ENCODE results near the gene S100B. TPM values are rescaled to one million over a fixed set of nuclear protein-coding genes. Genes with fewer than 3 reads are reported as not detected.
A peak's percentile ranks its signal among the peaks of the same experiment; 100 is the strongest.
"Not testable (repeated sequence)": the region's sequence is repeated elsewhere in the genome, so short reads cannot be mapped to it uniquely, and the experiment has no call there.

S100B gene
- total and polyA plus RNA-seq, 3 experiments from 2014 or later = 0.91 to 24.1 (median 1.4) TPM

- POLR2A ChIA-PET = no interaction called here
Observed at GRCh38 chr21:46581780-46582307, 23.0 kb downstream of the S100B start.

GRCh38 chr21:46579394-46579793 is 25.5 kb downstream of the S100B start:
- H3K36me3 ChIP-seq (ENCODE audit: insufficient read depth, low read length); H3K27ac Mint-ChIP-seq; H3K4me3 Mint-ChIP-seq; H3K27me3 ChIP-seq (ENCODE audit: insufficient read depth, low read length, poor library complexity, severe bottlenecking); POLR2A ChIA-PET; DNase-seq; H3K27ac ChIP-seq (ENCODE audit: low read depth, low read length); H3K4me1 ChIP-seq (ENCODE audit: insufficient read depth, low read length); H3K4me3 ChIP-seq (ENCODE audit: low read length); H3K27me3 Mint-ChIP-seq; H3K9me3 ChIP-seq (ENCODE audit: low read length): not testable (repeated sequence)
- peaks cover 25 to 40% (median 30%) of the 10 kb centered on the region in 5 donors for H3K9me3 Mint-ChIP-seq
- H3K4me1 Mint-ChIP-seq = peaks cover 11 to 29% (median 15%) of the 10 kb centered on the region in 3 donors
- CTCF ChIA-PET = interaction anchor here (1.1 kb wide), 1 partner anchor 15 kb away, joined by 3 read pairs; no protein-coding TSS in a partner anchor
- peaks cover 27 to 59% (median 33%) of the 10 kb centered on the region in 3 donors for H3K36me3 Mint-ChIP-seq

More at GRCh38 chr21:46581780-46582307, 23.0 kb downstream of the S100B start:
- no peak for DNase-seq
- Mint-ChIP-seq H3K9me3 (peaks cover 37 to 58% (median 39%) of the 10 kb centered on the region in 5 donors), H3K27me3 (no peaks in the 10 kb centered on the region), H3K4me1 (peaks cover 9 to 16% (median 9%) of the 10 kb centered on the region in 3 donors), H3K27ac (no peak overlapping the region), H3K36me3 (peaks cover 29 to 63% (median 33%) of the 10 kb centered on the region in 3 donors), H3K4me3 (no peak overlapping the region)
- H3K4me3 ChIP-seq (ENCODE audit: low read length) = no peak overlapping the region
- H3K27ac ChIP-seq (ENCODE audit: low read depth, low read length) = no peak overlapping the region
- no peaks in the 10 kb centered on the region for H3K9me3 ChIP-seq (ENCODE audit: low read length)
- H3K4me1 ChIP-seq (ENCODE audit: insufficient read depth, low read length) = peaks cover 10% of the 10 kb centered on the region
- CTCF ChIA-PET = interaction anchor here (1.5 kb wide), 1 partner anchor 55 kb away, joined by 4 read pairs; no protein-coding TSS in a partner anchor
- no peaks in the 10 kb centered on the region for H3K36me3 ChIP-seq (ENCODE audit: insufficient read depth, low read length)
- H3K27me3 ChIP-seq (ENCODE audit: insufficient read depth, low read length, poor library complexity, severe bottlenecking) = no peaks in the 10 kb centered on the region

GRCh38 chr21:46577786-46578185 is 27.1 kb downstream of the S100B start:
- H3K4me3 ChIP-seq (ENCODE audit: low read length); H3K4me3 Mint-ChIP-seq; CTCF ChIA-PET; H3K27ac ChIP-seq (ENCODE audit: low read depth, low read length); H3K27ac Mint-ChIP-seq; POLR2A ChIA-PET; H3K9me3 ChIP-seq (ENCODE audit: low read length); DNase-seq; H3K27me3 Mint-ChIP-seq; H3K36me3 ChIP-seq (ENCODE audit: insufficient read depth, low read length); H3K27me3 ChIP-seq (ENCODE audit: insufficient read depth, low read length, poor library complexity, severe bottlenecking); H3K4me1 ChIP-seq (ENCODE audit: insufficient read depth, low read length): not testable (repeated sequence)
- H3K4me1 Mint-ChIP-seq = peaks cover 13 to 29% (median 15%) of the 10 kb centered on the region in 3 donors
- H3K36me3 Mint-ChIP-seq = peaks cover 24 to 55% (median 36%) of the 10 kb centered on the region in 3 donors
- H3K9me3 Mint-ChIP-seq = peaks cover 15 to 36% (median 32%) of the 10 kb centered on the region in 5 donors

- peaks cover 3% of the 10 kb centered on the region for H3K9me3 ChIP-seq (ENCODE audit: low read length)
- H3K4me3 ChIP-seq (ENCODE audit: low read length) = no peak overlapping the region
- no peak overlapping the region for H3K4me3 Mint-ChIP-seq
- H3K4me1 Mint-ChIP-seq = peaks cover 17 to 29% (median 18%) of the 10 kb centered on the region in 3 donors
- H3K36me3 Mint-ChIP-seq = peaks cover 25 to 47% (median 44%) of the 10 kb centered on the region in 3 donors
- DNase-seq = no peak
- POLR2A ChIA-PET = no interaction called here
- H3K36me3 ChIP-seq (ENCODE audit: insufficient read depth, low read length) = peaks cover 23% of the 10 kb centered on the region
- no peak overlapping the region for H3K27ac ChIP-seq (ENCODE audit: low read depth, low read length)
- H3K4me1 ChIP-seq (ENCODE audit: insufficient read depth, low read length) = peaks cover 2% of the 10 kb centered on the region
- CTCF ChIA-PET = interaction anchor here (1.6 kb wide), 1 partner anchor 20 kb away, joined by 4 read pairs; no protein-coding TSS in a partner anchor
- H3K27me3 Mint-ChIP-seq = no peaks in the 10 kb centered on the region
- H3K27me3 ChIP-seq (ENCODE audit: insufficient read depth, low read length, poor library complexity, severe bottlenecking) = no peaks in the 10 kb centered on the region
- H3K27ac Mint-ChIP-seq = peak overlapping the region in 4 of 8 donors; percentile 1 to 41 (median 17)
- H3K9me3 Mint-ChIP-seq = peaks cover 0 to 14% (median 8%) of the 10 kb centered on the region in 5 donors
Observed at GRCh38 chr21:46572850-46573249, 32.0 kb downstream of the S100B start.

- Histone ChIP-seq H3K4me1 (ENCODE audit: insufficient read depth, low read length) (peaks cover 16% of the 10 kb centered on the region), H3K4me3 (ENCODE audit: low read length) (no peak overlapping the region), H3K9me3 (ENCODE audit: low read length) (peaks cover 3% of the 10 kb centered on the region), H3K36me3 (ENCODE audit: insufficient read depth, low read length) (peaks cover 41% of the 10 kb centered on the region), H3K27me3 (ENCODE audit: insufficient read depth, low read length, poor library complexity, severe bottlenecking) (no peaks in the 10 kb centered on the region), H3K27ac (ENCODE audit: low read depth, low read length) (no peak overlapping the region)
- Mint-ChIP-seq H3K36me3 (peaks cover 28 to 69% (median 43%) of the 10 kb centered on the region in 3 donors), H3K27ac (peak overlapping the region in 4 of 8 donors; percentile 64 to 86 (median 72)), H3K9me3 (peaks cover 0 to 12% (median 8%) of the 10 kb centered on the region in 5 donors), H3K4me3 (no peak overlapping the region), H3K4me1 (peaks cover 11 to 21% (median 15%) of the 10 kb centered on the region in 3 donors), H3K27me3 (no peaks in the 10 kb centered on the region)
- CTCF ChIA-PET = interaction anchor here (1.2 to 1.6 kb wide), 2 partner anchors 9 to 11 kb away, joined by 3 to 5 read pairs; no protein-coding TSS in a partner anchor
- DNase-seq = no peak
- POLR2A ChIA-PET = interaction anchor here (0.7 kb wide), 1 partner anchor 16 kb away, joined by 3 read pairs; no protein-coding TSS in a partner anchor
Observed at GRCh38 chr21:46570631-46571030, 34.3 kb downstream of the S100B start.

GRCh38 chr21:46570119-46570518 is 34.8 kb downstream of the S100B start:
- no peak overlapping the region for H3K4me3 Mint-ChIP-seq
- Histone ChIP-seq H3K4me1 (ENCODE audit: insufficient read depth, low read length) (peaks cover 16% of the 10 kb centered on the region), H3K4me3 (ENCODE audit: low read length) (no peak overlapping the region), H3K36me3 (ENCODE audit: insufficient read depth, low read length) (peaks cover 46% of the 10 kb centered on the region), H3K9me3 (ENCODE audit: low read length) (peaks cover 3% of the 10 kb centered on the region), H3K27ac (ENCODE audit: low read depth, low read length) (no peak overlapping the region), H3K27me3 (ENCODE audit: insufficient read depth, low read length, poor library complexity, severe bottlenecking) (no peaks in the 10 kb centered on the region)
- no peak for DNase-seq
- H3K9me3 Mint-ChIP-seq = peaks cover 0 to 12% (median 8%) of the 10 kb centered on the region in 5 donors
- no peaks in the 10 kb centered on the region for H3K27me3 Mint-ChIP-seq
- H3K27ac Mint-ChIP-seq = peak overlapping the region in 6 of 8 donors; percentile 40 to 86 (median 64)
- POLR2A ChIA-PET = interaction anchor here (0.7 kb wide), 1 partner anchor 16 kb away, joined by 3 read pairs; no protein-coding TSS in a partner anchor
- peaks cover 32 to 74% (median 43%) of the 10 kb centered on the region in 3 donors for H3K36me3 Mint-ChIP-seq
- CTCF ChIA-PET = interaction anchor here (1.2 kb wide), 1 partner anchor 11 kb away, joined by 5 read pairs; no protein-coding TSS in a partner anchor
- peaks cover 6 to 16% (median 10%) of the 10 kb centered on the region in 3 donors for H3K4me1 Mint-ChIP-seq

- Histone ChIP-seq H3K9me3 (ENCODE audit: low read length) (peaks cover 3% of the 10 kb centered on the region), H3K27me3 (ENCODE audit: insufficient read depth, low read length, poor library complexity, severe bottlenecking) (no peaks in the 10 kb centered on the region), H3K27ac (ENCODE audit: low read depth, low read length) (no peak overlapping the region), H3K4me3 (ENCODE audit: low read length) (no peak overlapping the region), H3K36me3 (ENCODE audit: insufficient read depth, low read length) (peaks cover 56% of the 10 kb centered on the region), H3K4me1 (ENCODE audit: insufficient read depth, low read length) (peaks cover 17% of the 10 kb centered on the region)
- ChIA-PET POLR2A (interaction anchor here (0.9 kb wide), 1 partner anchor 17 kb away, joined by 3 read pairs; no protein-coding TSS in a partner anchor), CTCF (no interaction called here)
- H3K27me3 Mint-ChIP-seq = no peaks in the 10 kb centered on the region
- peaks cover 0 to 12% (median 8%) of the 10 kb centered on the region in 5 donors for H3K9me3 Mint-ChIP-seq
- no peak overlapping the region for H3K4me3 Mint-ChIP-seq
- DNase-seq = no peak
- peak overlapping the region in 4 of 8 donors; percentile 14 to 90 (median 71) for H3K27ac Mint-ChIP-seq
- peaks cover 36 to 84% (median 43%) of the 10 kb centered on the region in 3 donors for H3K36me3 Mint-ChIP-seq
- H3K4me1 Mint-ChIP-seq = peaks cover 0 to 16% (median 3%) of the 10 kb centered on the region in 3 donors
Observed at GRCh38 chr21:46569081-46569480, 35.8 kb downstream of the S100B start.

GRCh38 chr21:46568562-46568961 is 36.3 kb downstream of the S100B start:
- Mint-ChIP-seq H3K27me3 (no peaks in the 10 kb centered on the region), H3K9me3 (peaks cover 0 to 8% (median 6%) of the 10 kb centered on the region in 5 donors), H3K4me3 (no peak overlapping the region), H3K27ac (peak overlapping the region in 5 of 8 donors; percentile 32 to 90 (median 56)), H3K36me3 (peaks cover 36 to 87% (median 38%) of the 10 kb centered on the region in 3 donors), H3K4me1 (peaks cover 0 to 13% (median 3%) of the 10 kb centered on the region in 3 donors)
- Histone ChIP-seq H3K9me3 (ENCODE audit: low read length) (peaks cover 3% of the 10 kb centered on the region), H3K27me3 (ENCODE audit: insufficient read depth, low read length, poor library complexity, severe bottlenecking) (no peaks in the 10 kb centered on the region), H3K4me1 (ENCODE audit: insufficient read depth, low read length) (peaks cover 21% of the 10 kb centered on the region), H3K36me3 (ENCODE audit: insufficient read depth, low read length) (peaks cover 60% of the 10 kb centered on the region), H3K4me3 (ENCODE audit: low read length) (no peak overlapping the region), H3K27ac (ENCODE audit: low read depth, low read length) (no peak overlapping the region)
- DNase-seq = no peak
- ChIA-PET POLR2A (interaction anchor here (0.9 kb wide), 1 partner anchor 16 kb away, joined by 3 read pairs; no protein-coding TSS in a partner anchor), CTCF (no interaction called here)

All from CD8-positive, alpha-beta memory T cell (primary cell).